ENCODE data around the gene EFR3B. TPM values are rescaled to one million over a fixed set of nuclear protein-coding genes. Genes with fewer than 3 reads are reported as not detected.
"Not testable (repeated sequence)": the region's sequence is repeated elsewhere in the genome, so short reads cannot be mapped to it uniquely, and the experiment has no call there.

EFR3B gene
- polyA plus RNA-seq, 3 donors, result 5.2 to 6.2 (median 5.7) TPM

GRCh38 chr2:25103287-25103871, 61.5 kb downstream of the EFR3B start:
- no peak for DNase-seq (ENCODE audit: low read depth in 3 of 3, low spot score in 2 of 3)

- no peak for DNase-seq (ENCODE audit: low read depth in 3 of 3, low spot score in 2 of 3)
These were observed 62.9 kb downstream of the EFR3B start for GRCh38 chr2:25104736-25105135.

- no peak for DNase-seq (ENCODE audit: low read depth in 3 of 3, low spot score in 2 of 3)
These were observed 63.6 kb downstream of the EFR3B start for GRCh38 chr2:25105336-25106085.

GRCh38 chr2:25109822-25110221, 67.9 kb downstream of the EFR3B start:
- DNase-seq (ENCODE audit: low read depth in 3 of 3, low spot score in 2 of 3), result no peak

- no peak for DNase-seq (ENCODE audit: low read depth in 3 of 3, low spot score in 2 of 3)
These were observed 70.2 kb downstream of the EFR3B start for GRCh38 chr2:25112113-25112512.

- DNase-seq (ENCODE audit: low read depth in 3 of 3, low spot score in 2 of 3), result no peak
These were observed 73.5 kb downstream of the EFR3B start for GRCh38 chr2:25115249-25115883.

- DNase-seq (ENCODE audit: low read depth in 3 of 3, low spot score in 2 of 3), result no peak
These were observed 74.0 kb downstream of the EFR3B start for GRCh38 chr2:25115902-25116301.

- DNase-seq (ENCODE audit: low read depth in 3 of 3, low spot score in 2 of 3), result no peak
These were observed 75.1 kb downstream of the EFR3B start for GRCh38 chr2:25116956-25117355.

GRCh38 chr2:25119263-25119662, 77.4 kb downstream of the EFR3B start:
- no peak for DNase-seq (ENCODE audit: low read depth in 3 of 3, low spot score in 2 of 3)

- no peak for DNase-seq (ENCODE audit: low read depth in 3 of 3, low spot score in 2 of 3)
These were observed 80.5 kb downstream of the EFR3B start for GRCh38 chr2:25122367-25122766.

- DNase-seq (ENCODE audit: low read depth in 3 of 3, low spot score in 2 of 3), result no peak
These were observed 81.8 kb downstream of the EFR3B start for GRCh38 chr2:25123682-25124081.

- no peak for DNase-seq (ENCODE audit: low read depth in 3 of 3, low spot score in 2 of 3)
These were observed 83.3 kb downstream of the EFR3B start for GRCh38 chr2:25125189-25125588.

GRCh38 chr2:25125976-25126375, 84.1 kb downstream of the EFR3B start:
- DNase-seq (ENCODE audit: low read depth in 3 of 3, low spot score in 2 of 3), result no peak

- not testable (repeated sequence) for DNase-seq (ENCODE audit: low read depth in 3 of 3, low spot score in 2 of 3)
These were observed 85.2 kb downstream of the EFR3B start for GRCh38 chr2:25127071-25127470.

GRCh38 chr2:25127646-25128045, 85.8 kb downstream of the EFR3B start:
- no peak for DNase-seq (ENCODE audit: low read depth in 3 of 3, low spot score in 2 of 3)

GRCh38 chr2:25129901-25130520, 88.1 kb downstream of the EFR3B start:
- no peak for DNase-seq (ENCODE audit: low read depth in 3 of 3, low spot score in 2 of 3)

- no peak for DNase-seq (ENCODE audit: low read depth in 3 of 3, low spot score in 2 of 3)
These were observed 89.3 kb downstream of the EFR3B start for GRCh38 chr2:25131253-25131566.

- DNase-seq (ENCODE audit: low read depth in 3 of 3, low spot score in 2 of 3), result no peak
These were observed 89.9 kb downstream of the EFR3B start for GRCh38 chr2:25131567-25132298.

- DNase-seq (ENCODE audit: low read depth in 3 of 3, low spot score in 2 of 3), result no peak
These were observed 90.4 kb downstream of the EFR3B start for GRCh38 chr2:25132299-25132635.

GRCh38 chr2:25132693-25133092, 90.8 kb downstream of the EFR3B start:
- no peak for DNase-seq (ENCODE audit: low read depth in 3 of 3, low spot score in 2 of 3)

- not testable (repeated sequence) for DNase-seq (ENCODE audit: low read depth in 3 of 3, low spot score in 2 of 3)
These were observed 98.7 kb downstream of the EFR3B start for GRCh38 chr2:25140535-25140934.
